ENCODE data around the gene TUBB6.
A peak's percentile ranks its signal among the peaks of the same experiment; 100 is the strongest.

Gene TUBB6

GRCh38 chr18:12307701-12308385, at the start of gene TUBB6:
TUBB6 (plus strand) TSS chr18:12308241; CDS start chr18:12308293, 52 bp downstream.
- FAIRE-seq (no peak), DNase-seq (ENCODE audit: extremely low spot score, insufficient read length, low read depth) (peak; percentile 59)

- FAIRE-seq (no peak), DNase-seq (ENCODE audit: extremely low spot score, insufficient read length, low read depth) (no peak)
Observed at GRCh38 chr18:12258719-12259705, 49.0 kb upstream of the TUBB6 start.

- DNase-seq (ENCODE audit: extremely low spot score, insufficient read length, low read depth), result no peak
- no peak for FAIRE-seq
Observed at GRCh38 chr18:12262748-12263147, 45.3 kb upstream of the TUBB6 start.

GRCh38 chr18:12264864-12265263, 43.2 kb upstream of the TUBB6 start:
- FAIRE-seq (no peak), DNase-seq (ENCODE audit: extremely low spot score, insufficient read length, low read depth) (no peak)

GRCh38 chr18:12271376-12272235, 36.4 kb upstream of the TUBB6 start:
- FAIRE-seq, result peak; percentile 62
- DNase-seq (ENCODE audit: extremely low spot score, insufficient read length, low read depth), result peak; percentile 42

- DNase-seq (ENCODE audit: extremely low spot score, insufficient read length, low read depth) (no peak), FAIRE-seq (no peak)
Observed at GRCh38 chr18:12274793-12275192, 33.2 kb upstream of the TUBB6 start.

- FAIRE-seq (no peak), DNase-seq (ENCODE audit: extremely low spot score, insufficient read length, low read depth) (no peak)
Observed at GRCh38 chr18:12276736-12277554, 31.1 kb upstream of the TUBB6 start.

GRCh38 chr18:12278215-12278671, 29.8 kb upstream of the TUBB6 start:
- no peak for FAIRE-seq
- no peak for DNase-seq (ENCODE audit: extremely low spot score, insufficient read length, low read depth)

- DNase-seq (ENCODE audit: extremely low spot score, insufficient read length, low read depth), result no peak
- FAIRE-seq, result no peak
Observed at GRCh38 chr18:12278741-12279682, 29.0 kb upstream of the TUBB6 start.

GRCh38 chr18:12279781-12280531, 28.1 kb upstream of the TUBB6 start:
- DNase-seq (ENCODE audit: extremely low spot score, insufficient read length, low read depth) (no peak), FAIRE-seq (no peak)

GRCh38 chr18:12281861-12282260, 26.2 kb upstream of the TUBB6 start:
- no peak for FAIRE-seq

GRCh38 chr18:12282442-12283039, 25.5 kb upstream of the TUBB6 start:
- FAIRE-seq (no peak), DNase-seq (ENCODE audit: extremely low spot score, insufficient read length, low read depth) (no peak)

More at GRCh38 chr18:12281861-12282260, 26.2 kb upstream of the TUBB6 start:
- no peak for DNase-seq (ENCODE audit: extremely low spot score, insufficient read length, low read depth)

- FAIRE-seq, result no peak
- no peak for DNase-seq (ENCODE audit: extremely low spot score, insufficient read length, low read depth)
Observed at GRCh38 chr18:12283256-12283655, 24.8 kb upstream of the TUBB6 start.

- no peak for DNase-seq (ENCODE audit: extremely low spot score, insufficient read length, low read depth)
- FAIRE-seq, result no peak
Observed at GRCh38 chr18:12283666-12284065, 24.4 kb upstream of the TUBB6 start.

GRCh38 chr18:12287131-12287681, 20.8 kb upstream of the TUBB6 start:
- DNase-seq (ENCODE audit: extremely low spot score, insufficient read length, low read depth) (no peak), FAIRE-seq (no peak)

GRCh38 chr18:12287684-12288402, 20.2 kb upstream of the TUBB6 start:
- FAIRE-seq (no peak), DNase-seq (ENCODE audit: extremely low spot score, insufficient read length, low read depth) (no peak)
